ENCODE data around the gene POLQ.

DNA sequence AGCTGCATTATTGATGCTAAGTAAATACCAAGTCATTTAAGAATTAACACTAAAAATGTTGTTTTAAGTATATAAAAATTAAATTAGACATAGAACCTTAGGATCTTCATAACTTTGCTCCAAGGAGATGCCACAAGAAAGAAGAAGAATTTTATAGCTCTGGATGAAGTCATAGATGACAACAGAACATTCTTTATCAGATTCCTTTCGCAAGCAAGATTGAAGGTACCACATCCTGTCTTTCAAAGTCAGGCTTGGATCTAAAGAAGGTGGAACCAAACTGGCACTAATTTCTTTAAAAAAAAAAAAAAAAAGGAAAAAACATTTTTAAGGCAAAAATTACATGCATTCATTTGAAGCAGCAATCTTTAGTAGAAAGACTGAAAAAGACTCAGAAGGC lies 62.5 kb downstream of the POLQ start:
- TF ChIP-seq, protein P1, sequence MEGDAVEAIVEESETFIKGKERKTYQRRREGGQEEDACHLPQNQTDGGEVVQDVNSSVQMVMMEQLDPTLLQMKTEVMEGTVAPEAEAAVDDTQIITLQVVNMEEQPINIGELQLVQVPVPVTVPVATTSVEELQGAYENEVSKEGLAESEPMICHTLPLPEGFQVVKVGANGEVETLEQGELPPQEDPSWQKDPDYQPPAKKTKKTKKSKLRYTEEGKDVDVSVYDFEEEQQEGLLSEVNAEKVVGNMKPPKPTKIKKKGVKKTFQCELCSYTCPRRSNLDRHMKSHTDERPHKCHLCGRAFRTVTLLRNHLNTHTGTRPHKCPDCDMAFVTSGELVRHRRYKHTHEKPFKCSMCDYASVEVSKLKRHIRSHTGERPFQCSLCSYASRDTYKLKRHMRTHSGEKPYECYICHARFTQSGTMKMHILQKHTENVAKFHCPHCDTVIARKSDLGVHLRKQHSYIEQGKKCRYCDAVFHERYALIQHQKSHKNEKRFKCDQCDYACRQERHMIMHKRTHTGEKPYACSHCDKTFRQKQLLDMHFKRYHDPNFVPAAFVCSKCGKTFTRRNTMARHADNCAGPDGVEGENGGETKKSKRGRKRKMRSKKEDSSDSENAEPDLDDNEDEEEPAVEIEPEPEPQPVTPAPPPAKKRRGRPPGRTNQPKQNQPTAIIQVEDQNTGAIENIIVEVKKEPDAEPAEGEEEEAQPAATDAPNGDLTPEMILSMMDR (IDR thresholded peaks at IDR 0.05), result no peak
- no peak for TF ChIP-seq POLR2A (IDR thresholded peaks at IDR 0.05)
